NT2/D1 (cell line): Measurements from ENCODE around the gene STX16.
A peak's percentile ranks its signal among the peaks of the same experiment; 100 is the strongest.

ENCODE experiments used
- DNase-seq: peaks from one replicate; pipeline ENCODE4 v3.0.0-alpha.2; 2011; ENCODE audit warnings: low read depth, low spot score
- H3K27me3 ChIP-seq: 2 replicates; pipeline ENCODE4 v1.6.0; 2011; ENCODE audit warnings: mild to moderate bottlenecking; ENCODE audit not compliant: insufficient read length, insufficient read depth
- H3K36me3 ChIP-seq: 2 replicates; pipeline ENCODE4 v1.6.1; 2011; ENCODE audit warnings: mild to moderate bottlenecking, low read length, mixed read lengths; ENCODE audit not compliant: insufficient read depth, insufficient read length
- H3K4me1 ChIP-seq: 2 replicates; pipeline ENCODE4 v1.5.1; 2011; ENCODE audit not compliant: insufficient read depth, insufficient read length
- H3K4me3 ChIP-seq: 2 replicates; pipeline ENCODE4 v1.5.1; 2011; ENCODE audit warnings: low read depth; ENCODE audit not compliant: insufficient read length
- H3K9ac ChIP-seq: 2 replicates; pipeline ENCODE4 v1.6.0; 2011; ENCODE audit warnings: low read depth; ENCODE audit not compliant: insufficient read length
- H3K9me3 ChIP-seq: 2 replicates; pipeline ENCODE4 v1.5.1; 2011; ENCODE audit warnings: mild to moderate bottlenecking, low read length; ENCODE audit not compliant: insufficient read depth
- SUZ12 ChIP-seq: IDR thresholded peaks from 2 replicates; pipeline ENCODE4 v1.6.1; 2011; ENCODE audit not compliant: insufficient read length, insufficient read depth; ENCODE audit errors: extremely low read depth
- YY1 ChIP-seq: IDR thresholded peaks from 2 replicates; pipeline ENCODE4 v1.6.1; 2011; ENCODE audit not compliant: insufficient read length, insufficient read depth
- ZNF274 ChIP-seq: IDR thresholded peaks from 2 replicates; pipeline ENCODE4 v1.6.1; 2011; ENCODE audit warnings: mild to moderate bottlenecking, low read depth, low read length

The STX16 gene

GRCh38 chr20:58712151-58712791 is 61.2 kb downstream of the STX16 start:
- peaks cover 6% of the 10 kb centered on the region for H3K4me1 ChIP-seq
- DNase-seq, result no peak
- no peaks in the 10 kb centered on the region for H3K9me3 ChIP-seq
- H3K36me3 ChIP-seq, result peaks cover 12% of the 10 kb centered on the region
- H3K4me3 ChIP-seq, result no peak overlapping the region
- H3K27me3 ChIP-seq, result no peaks in the 10 kb centered on the region
- no peak overlapping the region for H3K9ac ChIP-seq
- TF ChIP-seq YY1 (no peak), SUZ12 (no peak), ZNF274 (no peak)

DNA sequence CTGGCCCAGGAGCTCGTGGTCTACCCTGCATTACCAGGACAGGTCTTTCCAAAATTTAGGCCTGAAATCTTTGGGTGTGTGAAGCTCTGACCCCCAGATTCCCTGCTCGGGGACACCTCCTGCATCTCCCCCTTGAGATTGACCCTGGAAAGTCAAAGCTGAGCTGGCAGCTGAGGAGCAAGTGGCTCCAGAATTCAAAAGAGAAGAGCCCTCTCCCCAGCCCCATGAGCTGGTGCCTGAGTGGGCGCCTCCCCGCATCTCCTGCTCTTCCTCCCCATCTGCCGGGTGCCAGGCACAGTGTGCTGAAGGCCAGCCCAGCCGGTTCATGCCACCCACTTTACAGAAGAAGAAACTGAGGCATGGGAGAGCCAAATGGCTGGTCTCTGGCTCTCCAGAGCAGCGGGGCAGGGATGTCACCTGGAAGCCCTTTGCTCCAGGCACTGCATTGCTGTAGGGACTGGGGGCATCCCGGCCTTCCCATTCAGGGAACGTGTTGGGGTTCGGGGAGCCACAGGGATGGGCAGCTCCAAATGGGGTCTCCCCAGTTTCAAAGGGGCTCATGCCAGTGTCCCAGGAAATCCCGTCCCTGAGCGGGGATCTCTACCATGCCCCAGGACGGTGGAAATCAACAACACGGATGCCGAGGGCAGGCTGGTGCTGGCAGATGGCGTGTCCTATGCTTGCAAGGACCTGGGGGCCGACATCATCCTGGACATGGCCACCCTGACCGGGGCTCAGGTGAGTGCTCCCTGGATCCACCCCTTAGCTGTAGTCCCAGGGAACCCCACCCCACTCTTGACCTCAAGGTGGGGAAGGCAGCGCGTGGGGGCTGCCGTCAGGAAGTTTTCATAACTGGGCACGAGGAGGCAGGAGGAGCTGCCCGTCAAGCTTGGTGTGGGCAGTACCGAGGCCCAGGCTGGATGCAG is 62.0 kb downstream of the STX16 start:
- no peak overlapping the region for H3K4me3 ChIP-seq
- TF ChIP-seq SUZ12 (no peak), YY1 (no peak), ZNF274 (no peak)
- H3K36me3 ChIP-seq, result peaks cover 12% of the 10 kb centered on the region
- H3K4me1 ChIP-seq, result peaks cover 6% of the 10 kb centered on the region
- no peak for DNase-seq
- H3K27me3 ChIP-seq, result no peaks in the 10 kb centered on the region
- H3K9ac ChIP-seq, result no peak overlapping the region
- H3K9me3 ChIP-seq, result no peaks in the 10 kb centered on the region

- no peak overlapping the region for H3K4me3 ChIP-seq
- no peaks in the 10 kb centered on the region for H3K9me3 ChIP-seq
- TF ChIP-seq SUZ12 (no peak), ZNF274 (no peak), YY1 (no peak)
- H3K9ac ChIP-seq, result no peak overlapping the region
- peaks cover 12% of the 10 kb centered on the region for H3K36me3 ChIP-seq
- DNase-seq, result no peak
- H3K27me3 ChIP-seq, result no peaks in the 10 kb centered on the region
- peaks cover 3% of the 10 kb centered on the region for H3K4me1 ChIP-seq
These were observed 62.8 kb downstream of the STX16 start for GRCh38 chr20:58713801-58714339.

DNA sequence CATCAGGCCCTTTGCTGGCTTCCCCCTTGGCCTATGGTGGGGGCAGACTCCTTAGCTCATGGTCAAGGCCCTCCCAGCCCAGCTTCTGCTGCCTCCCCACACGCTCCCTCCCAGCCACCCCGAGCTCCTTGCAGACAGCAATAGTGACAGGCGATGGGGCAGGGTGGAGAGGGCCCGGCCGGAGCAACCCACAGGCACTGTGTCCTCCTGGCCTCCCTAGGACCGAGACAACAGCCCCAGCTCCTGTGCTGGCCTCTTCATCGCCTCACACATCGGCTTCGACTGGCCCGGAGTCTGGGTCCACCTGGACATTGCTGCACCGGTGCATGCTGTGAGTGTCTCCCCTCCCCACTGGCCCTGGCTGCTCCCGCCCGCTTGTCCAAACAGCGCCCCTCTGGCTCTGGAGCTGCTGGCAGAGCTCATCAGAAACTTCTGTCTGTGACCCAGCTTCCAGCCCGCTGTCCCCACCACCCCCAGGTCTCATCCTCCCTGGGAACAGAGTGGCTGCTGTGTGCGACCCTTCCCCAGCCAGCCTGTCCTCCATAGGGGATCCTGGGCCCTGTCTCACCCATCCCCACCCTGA is 63.3 kb downstream of the STX16 start:
- Histone ChIP-seq H3K36me3 (peaks cover 10% of the 10 kb centered on the region), H3K9ac (peak overlapping the region; percentile 4), H3K4me3 (no peak overlapping the region), H3K27me3 (no peaks in the 10 kb centered on the region), H3K4me1 (peaks cover 3% of the 10 kb centered on the region), H3K9me3 (no peaks in the 10 kb centered on the region)
- TF ChIP-seq ZNF274 (no peak), SUZ12 (no peak), YY1 (no peak)
- DNase-seq, result no peak

- Histone ChIP-seq H3K9me3 (no peaks in the 10 kb centered on the region), H3K36me3 (peaks cover 7% of the 10 kb centered on the region), H3K9ac (no peak overlapping the region), H3K27me3 (no peaks in the 10 kb centered on the region), H3K4me1 (peaks cover 3% of the 10 kb centered on the region), H3K4me3 (no peak overlapping the region)
- no peak for TF ChIP-seq YY1
- TF ChIP-seq ZNF274, result no peak
- no peak for DNase-seq
These were observed 63.9 kb downstream of the STX16 start for GRCh38 chr20:58714923-58715351.

GRCh38 chr20:58715391-58715800 is 64.3 kb downstream of the STX16 start:
- TF ChIP-seq YY1, result no peak
- TF ChIP-seq SUZ12, result no peak
- no peak for TF ChIP-seq ZNF274
- H3K9me3 ChIP-seq, result no peaks in the 10 kb centered on the region
- no peak overlapping the region for H3K9ac ChIP-seq
- no peak overlapping the region for H3K4me3 ChIP-seq
- H3K27me3 ChIP-seq, result no peaks in the 10 kb centered on the region
- DNase-seq, result no peak
- H3K4me1 ChIP-seq, result peaks cover 1% of the 10 kb centered on the region
- peaks cover 7% of the 10 kb centered on the region for H3K36me3 ChIP-seq

- TF ChIP-seq YY1, result no peak
- no peak for TF ChIP-seq SUZ12
- TF ChIP-seq ZNF274, result no peak
- H3K4me1 ChIP-seq, result no peaks in the 10 kb centered on the region
- no peak overlapping the region for H3K9ac ChIP-seq
- no peak overlapping the region for H3K4me3 ChIP-seq
- DNase-seq, result no peak
- no peaks in the 10 kb centered on the region for H3K9me3 ChIP-seq
- no peaks in the 10 kb centered on the region for H3K27me3 ChIP-seq
- H3K36me3 ChIP-seq, result peaks cover 7% of the 10 kb centered on the region
These were observed 64.9 kb downstream of the STX16 start for GRCh38 chr20:58715801-58716475.
